ENCODE data around the gene C8G. TPM values are rescaled to one million over a fixed set of nuclear protein-coding genes. Genes with fewer than 3 reads are reported as not detected.

Gene C8G
- total and polyA plus RNA-seq, 2 of the 8 experiments (the other 6 are each of a cell fraction or from before 2014, with no cell fraction given), result 0.62 to 0.80 TPM

GRCh38 chr9:136985027-136985602 is 40.1 kb downstream of the C8G start:
- H2AK5ac ChIP-seq (ENCODE audit: low read depth, low read length), result no peak overlapping the region
- WGBS, 2 experiments (ENCODE audit: extremely low coverage in 1 of 2, insufficient coverage in 1 of 2, insufficient read length in 1 of 2, insufficient replicate concordance in 2 of 2, low coverage in 1 of 2, low lambda C conversion rate in 2 of 2, missing lambda C conversion rate in 1 of 2), result 5% methylated on average over 26 of the region's 48 CpGs; no CpG with 5 or more reads in 1 of the 2 experiments
- H3K9ac ChIP-seq (replicated peaks in 1 of 4; ENCODE audit: extremely low read depth in 1 of 4, low read depth in 3 of 4, low read length in 3 of 4), result no peak overlapping the region
- no peak overlapping the region; the same call in 1 of the 2 replicates for H3K18ac ChIP-seq (ENCODE audit: extremely low read depth, low read length)
- no peak overlapping the region for H2BK5ac ChIP-seq (ENCODE audit: low read depth, low read length)
- H2BK120ac ChIP-seq (replicated peaks; ENCODE audit: low read depth, low read length), result no peak overlapping the region
- no peak overlapping the region for H4K8ac ChIP-seq (ENCODE audit: extremely low read depth, insufficient read depth, low read length)
- DNase-seq (ENCODE audit: low read depth in 1 of 2, low spot score in 2 of 2) (peak in 1 of 2 experiments; percentile 70), FAIRE-seq (no peak)
- no peak overlapping the region for H4K91ac ChIP-seq (replicated peaks; ENCODE audit: insufficient read length, low read length)
- H4K20me1 ChIP-seq (replicated peaks in 1 of 2; ENCODE audit: control insufficient read depth in 1 of 2, insufficient read depth in 2 of 2, low read length in 2 of 2), result peaks cover 0 to 1% of the 10 kb centered on the region in 2 experiments
- H2AFZ ChIP-seq (ENCODE audit: low read length), result no peak overlapping the region
- peaks cover 12% of the 10 kb centered on the region; the same call in 1 of the 2 replicates for H3K23me2 ChIP-seq (ENCODE audit: low read depth, low read length)
- H3K79me1 ChIP-seq (ENCODE audit: low read depth, low read length), result no peaks in the 10 kb centered on the region
- no peak overlapping the region for H2BK20ac ChIP-seq (ENCODE audit: low read length)
- no peaks in the 10 kb centered on the region for H3K9me3 ChIP-seq (ENCODE audit: insufficient read depth in 2 of 2, low read depth in 1 of 2, low read length in 1 of 2)
- H3K79me2 ChIP-seq (ENCODE audit: control insufficient read depth in 1 of 2, insufficient read depth in 2 of 2, low read length in 2 of 2), result no peaks in the 10 kb centered on the region
- H2BK12ac ChIP-seq (ENCODE audit: low read depth, low read length), result no peak overlapping the region
- H3K27ac ChIP-seq (ENCODE audit: low read depth, low read length), result no peak overlapping the region
- POLR2A ChIA-PET (ENCODE audit: partially characterized antibody), result interaction anchor here (0.5 to 1.1 kb wide), 2 partner anchors 11 to 152 kb away, joined by 3 to 4 read pairs; partner anchors contain the start of gene CLIC3
- no peak overlapping the region for H2BK15ac ChIP-seq (ENCODE audit: low read length)
- H3K14ac ChIP-seq (ENCODE audit: insufficient read length), result no peak overlapping the region
- peak overlapping the region; percentile 21 to 68 (median 44) for H3K4me3 ChIP-seq (ENCODE audit: extremely low read depth in 1 of 4, insufficient read depth in 2 of 4, low read depth in 3 of 4, low read length in 4 of 4)
- CTCF ChIA-PET (ENCODE audit: partially characterized antibody), result interaction anchor here (0.9 to 2.2 kb wide), 9 partner anchors 11 to 141 kb away, joined by 3 to 9 read pairs (median 4); partner anchors contain the start of gene SAPCD2
- peaks cover 13 to 39% (median 35%) of the 10 kb centered on the region in 4 experiments for H3K27me3 ChIP-seq (replicated peaks in 1 of 4; ENCODE audit: control insufficient read depth in 3 of 4, extremely low read depth in 1 of 4, insufficient read depth in 3 of 4, low read length in 3 of 4)
- no peak overlapping the region for H3K56ac ChIP-seq (replicated peaks; ENCODE audit: insufficient read length, low read depth, low read length)
- peaks cover 0 to 4% (median 2%) of the 10 kb centered on the region in 4 experiments; a peak in 2 of 7 replicates for H3K4me1 ChIP-seq (replicated peaks in 1 of 4; ENCODE audit: control insufficient read depth in 3 of 4, insufficient read depth in 4 of 4, low read length in 3 of 4)
- peak overlapping the region; percentile 69 to 87 for H3K4me2 ChIP-seq (ENCODE audit: insufficient read depth in 1 of 2, low read depth in 2 of 2, low read length in 2 of 2)
- no peak overlapping the region for H3K4ac ChIP-seq (replicated peaks; ENCODE audit: insufficient read length, low read depth, low read length)
- H3K36me3 ChIP-seq (ENCODE audit: control insufficient read depth in 2 of 4, insufficient read depth in 4 of 4, low read length in 3 of 4), result no peaks in the 10 kb centered on the region
- no peak overlapping the region for H4K5ac ChIP-seq (ENCODE audit: insufficient read length, low read depth, low read length)
- no peak overlapping the region for H3K23ac ChIP-seq (ENCODE audit: insufficient read length)
- TF ChIP-seq FOSL1 (IDR thresholded peaks at IDR 0.05; ENCODE audit: insufficient read depth, low read depth, low read length) (no peak), CEBPB (IDR thresholded peaks at IDR 0.05; ENCODE audit: low read depth, low read length) (no peak), SP2 (IDR thresholded peaks at IDR 0.05; ENCODE audit: low read length) (no peak), YY1 (IDR thresholded peaks at IDR 0.05; ENCODE audit: low read depth, low read length) (no peak), E2F6 (IDR thresholded peaks at IDR 0.05) (no peak), ASH2L (IDR thresholded peaks at IDR 0.05; ENCODE audit: low read length) (no peak), BCL11A (IDR thresholded peaks at IDR 0.05; ENCODE audit: low read depth in 2 of 2, low read length in 2 of 2) (no peak), POLR2AphosphoS5 (IDR thresholded peaks at IDR 0.05; ENCODE audit: low read depth, low read length) (no peak), RBBP5 (IDR thresholded peaks at IDR 0.05; ENCODE audit: borderline replicate concordance, low read depth, low read length) (no peak), RXRA (IDR thresholded peaks at IDR 0.05; ENCODE audit: insufficient read depth, low read depth, low read length) (no peak), RAD21 (IDR thresholded peaks at IDR 0.05 in 1 of 2, conservative IDR thresholded peaks at IDR 0.05 in 1 of 2; ENCODE audit: low read depth in 2 of 2, low read length in 2 of 2) (no peak), EZH2 (IDR thresholded peaks at IDR 0.05; ENCODE audit: low read depth, low read length, severe bottlenecking) (peak; percentile 64)
